Muscle of leg (tissue), 11 donors: ENCODE measurements around the gene CD226. TPM values are rescaled to one million over a fixed set of nuclear protein-coding genes. Genes with fewer than 3 reads are reported as not detected.
"Not testable (repeated sequence)": the region's sequence is repeated elsewhere in the genome, so short reads cannot be mapped to it uniquely, and the experiment has no call there.

Experiments used
- DNase-seq: peaks from one replicate; pipeline ENCODE4 v3.0.0; 2013
- H3K27ac ChIP-seq: one replicate; pipeline ENCODE4 v1.5.1; 2013; ENCODE audit warnings: mild to moderate bottlenecking, low read length, control low read depth
- H3K27me3 ChIP-seq: one replicate; pipeline ENCODE4 v1.6.1; 2013; ENCODE audit warnings: low read length; ENCODE audit not compliant: control insufficient read depth, insufficient read depth
- H3K36me3 ChIP-seq: one replicate; pipeline ENCODE4 v1.6.1; 2013; ENCODE audit warnings: low read length; ENCODE audit not compliant: control insufficient read depth, insufficient read depth
- H3K4me1 ChIP-seq: one replicate; pipeline ENCODE4 v1.6.1; 2013; ENCODE audit warnings: low read length; ENCODE audit not compliant: control insufficient read depth, insufficient read depth
- H3K4me3 ChIP-seq: one replicate; pipeline ENCODE4 v1.5.1; 2013; ENCODE audit warnings: low read length, control low read depth
- H3K9me3 ChIP-seq: replicated peaks from 2 replicates; pipeline ENCODE4 v1.6.1; 2013; ENCODE audit warnings: low read depth, low read length; ENCODE audit not compliant: control insufficient read depth
- WGBS: methylation state at CpG from one replicate; pipeline ENCODE4 v1.1.5; 2013; ENCODE audit warnings: missing lambda C conversion rate; ENCODE audit not compliant: insufficient coverage; 5-methylcytosine and 5-hydroxymethylcytosine counted together
- polyA plus RNA-seq, 8 donors: library from polyadenylated mRNA; unstranded; fragments of 120-200 nt; gene quantifications; one replicate each; pipeline versions ENCODE4 v1.2.1 to v1.2.3, GENCODE V29; 2013; ENCODE audit warnings: inconsistent platforms in 1 of 8, low replicate concordance in 1 of 8; ENCODE audit not compliant: insufficient read length in 8 of 8, insufficient read depth in 1 of 8
- total RNA-seq: library from RNA; stranded (reverse); fragments of 120-200 nt; gene quantifications from one replicate; pipeline ENCODE4 v1.2.4, GENCODE V29; 2013

Gene CD226
- total and polyA plus RNA-seq, 9 donors: 0.20 to 1.0 (median 0.53) TPM

DNA sequence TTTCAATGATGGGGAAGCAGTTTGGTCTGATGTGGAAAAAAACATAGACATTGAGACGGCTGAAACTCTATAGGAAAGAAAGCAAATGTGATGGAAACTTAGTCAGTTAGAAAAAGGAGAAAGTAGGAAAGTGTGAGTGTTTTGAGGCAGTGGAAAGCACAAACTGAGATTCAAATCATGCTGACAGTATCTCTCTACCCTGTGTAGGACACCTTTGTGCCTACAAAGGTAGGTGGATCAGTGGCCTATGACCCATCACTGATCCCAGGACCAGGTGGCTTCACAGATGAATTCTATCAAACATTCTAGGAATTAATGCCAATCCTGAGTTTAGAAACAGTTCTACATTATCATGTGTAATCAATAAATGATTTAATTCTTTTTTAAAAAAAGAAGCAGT is 57.1 kb downstream of the CD226 start:
- no peak overlapping the region for H3K27ac ChIP-seq
- no peak for DNase-seq
- H3K4me1 ChIP-seq: no peaks in the 10 kb centered on the region
- H3K9me3 ChIP-seq: no peaks in the 10 kb centered on the region
- no peaks in the 10 kb centered on the region for H3K36me3 ChIP-seq
- no peaks in the 10 kb centered on the region for H3K27me3 ChIP-seq
- H3K4me3 ChIP-seq: no peak overlapping the region
- 100% methylated on average over 1 of the region's 1 CpG for WGBS

GRCh38 chr18:69889009-69889408 is 58.7 kb downstream of the CD226 start:
- DNase-seq: no peak
- no CpG with 5 or more reads among the region's 4 CpGs for WGBS
- H3K4me3 ChIP-seq: no peak overlapping the region

DNA sequence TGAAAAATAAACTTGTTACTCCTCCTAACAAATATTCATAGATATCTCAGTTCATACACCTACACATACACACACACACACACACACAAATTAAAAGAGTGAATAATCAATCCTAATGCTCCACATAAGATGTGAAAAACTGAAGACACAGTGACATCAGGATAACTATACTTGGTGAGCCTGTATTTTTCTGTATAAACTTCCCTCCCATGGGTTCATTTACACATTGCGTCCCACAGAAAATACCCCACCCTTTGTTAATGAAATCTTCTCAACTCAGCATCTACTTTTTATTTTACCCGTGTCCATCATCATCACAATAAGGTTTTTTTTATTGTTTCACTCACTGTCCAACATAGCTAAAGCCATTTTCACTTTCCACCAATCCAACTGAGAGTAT is 60.4 kb downstream of the CD226 start:
- Histone ChIP-seq H3K27ac (no peak overlapping the region), H3K4me1 (no peaks in the 10 kb centered on the region), H3K4me3 (no peak overlapping the region), H3K27me3 (no peaks in the 10 kb centered on the region), H3K36me3 (no peaks in the 10 kb centered on the region), H3K9me3 (no peaks in the 10 kb centered on the region)
- WGBS: 75% methylated on average over 1 of the region's 2 CpGs
- DNase-seq: no peak

More at GRCh38 chr18:69889009-69889408, 58.7 kb downstream of the CD226 start:
- no peak overlapping the region for H3K27ac ChIP-seq
- H3K4me1 ChIP-seq: no peaks in the 10 kb centered on the region
- H3K9me3 ChIP-seq: no peaks in the 10 kb centered on the region
- no peaks in the 10 kb centered on the region for H3K27me3 ChIP-seq
- no peaks in the 10 kb centered on the region for H3K36me3 ChIP-seq

- H3K4me1 ChIP-seq: no peaks in the 10 kb centered on the region
- 95% methylated on average over 10 of the region's 20 CpGs for WGBS
- no peak for DNase-seq
These were observed 61.7 kb downstream of the CD226 start for GRCh38 chr18:69885841-69886531.

DNA sequence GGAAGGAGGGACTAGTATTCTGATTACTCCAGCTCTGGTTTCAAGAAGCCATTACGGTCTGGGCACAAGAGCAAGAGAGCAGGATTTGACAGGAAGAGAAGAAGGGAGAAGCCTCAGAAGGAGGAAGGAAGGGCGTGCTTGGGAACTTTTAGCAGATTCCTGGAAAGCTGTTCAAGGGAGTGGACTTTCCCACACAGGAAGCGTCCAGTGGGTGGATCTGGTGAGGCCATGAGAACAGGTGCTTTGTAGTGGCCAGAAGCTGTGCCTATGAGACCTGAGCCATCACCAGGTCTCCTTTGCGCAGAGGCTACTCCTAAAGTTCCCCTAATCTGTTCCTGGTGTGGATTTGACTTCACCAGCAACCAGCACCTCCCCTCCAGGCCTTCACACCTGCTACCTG is 62.3 kb downstream of the CD226 start:
- no peaks in the 10 kb centered on the region for H3K36me3 ChIP-seq
- DNase-seq: no peak
- H3K4me1 ChIP-seq: no peaks in the 10 kb centered on the region
- WGBS: 72% methylated on average over 3 of the region's 4 CpGs
- no peak overlapping the region for H3K4me3 ChIP-seq
- no peak overlapping the region for H3K27ac ChIP-seq
- no peaks in the 10 kb centered on the region for H3K9me3 ChIP-seq
- no peaks in the 10 kb centered on the region for H3K27me3 ChIP-seq

More at GRCh38 chr18:69885841-69886531, 61.7 kb downstream of the CD226 start:
- no peaks in the 10 kb centered on the region for H3K27me3 ChIP-seq
- H3K4me3 ChIP-seq: no peak overlapping the region
- no peaks in the 10 kb centered on the region for H3K36me3 ChIP-seq
- H3K27ac ChIP-seq: no peak overlapping the region
- H3K9me3 ChIP-seq: no peaks in the 10 kb centered on the region

DNA sequence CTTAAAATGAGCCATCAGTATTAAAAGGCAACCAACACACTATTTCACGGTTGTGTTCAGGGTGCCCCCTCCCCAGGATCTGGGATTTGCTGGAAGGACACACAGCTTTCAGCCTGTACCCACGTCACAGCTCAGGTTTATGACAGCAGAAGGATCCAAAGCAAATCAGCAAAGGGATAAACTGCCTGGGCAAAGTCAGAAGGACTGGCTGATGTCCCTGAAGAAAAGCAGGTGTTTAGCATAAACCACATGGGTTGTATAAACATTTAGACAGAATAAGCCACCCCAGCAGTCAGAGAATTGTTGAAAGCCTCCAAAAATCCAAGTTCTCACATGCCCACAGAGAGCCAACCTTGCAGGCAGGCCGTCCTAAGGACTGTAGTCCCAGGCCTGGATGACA is 63.9 kb downstream of the CD226 start:
- no peaks in the 10 kb centered on the region for H3K27me3 ChIP-seq
- H3K36me3 ChIP-seq: no peaks in the 10 kb centered on the region
- no peak for DNase-seq
- 52% methylated on average over 2 of the region's 3 CpGs for WGBS
- no peaks in the 10 kb centered on the region for H3K4me1 ChIP-seq
- no peaks in the 10 kb centered on the region for H3K9me3 ChIP-seq
- no peak overlapping the region for H3K4me3 ChIP-seq
- no peak overlapping the region for H3K27ac ChIP-seq

DNA sequence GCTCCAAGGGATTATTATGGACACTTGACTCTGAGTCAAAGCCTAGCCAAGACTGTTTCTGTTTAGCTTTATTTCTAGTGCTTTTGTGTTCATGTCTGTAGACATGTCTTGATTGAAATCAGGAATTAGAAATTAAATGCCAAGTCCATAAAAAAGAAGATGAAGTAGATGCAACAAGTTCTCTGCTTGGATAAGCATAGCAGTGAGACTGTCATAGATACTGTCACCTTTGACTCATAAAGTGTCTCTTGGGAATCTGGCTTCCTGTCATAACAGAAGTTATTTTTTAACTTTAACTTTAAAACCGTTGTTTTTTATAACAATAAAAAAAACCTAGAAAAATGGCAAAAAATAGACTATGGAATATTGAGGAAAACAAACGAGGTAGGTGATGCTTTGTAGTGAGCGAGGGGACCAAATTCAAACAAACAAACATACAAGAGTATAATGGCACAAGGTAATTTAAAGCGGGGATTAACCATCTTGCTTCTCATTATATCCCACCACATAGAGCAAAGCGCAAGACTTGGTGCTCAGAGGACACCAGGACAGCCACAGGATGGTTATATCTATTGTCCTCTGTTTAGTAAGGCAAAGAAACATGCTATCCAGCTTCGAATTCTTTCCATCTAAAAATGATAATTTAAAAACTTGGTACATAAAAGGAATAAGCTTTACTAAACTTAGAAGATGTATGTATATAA is 64.6 kb downstream of the CD226 start:
- no peaks in the 10 kb centered on the region for H3K9me3 ChIP-seq
- H3K36me3 ChIP-seq: no peaks in the 10 kb centered on the region
- no peak overlapping the region for H3K4me3 ChIP-seq
- H3K4me1 ChIP-seq: no peaks in the 10 kb centered on the region
- no peaks in the 10 kb centered on the region for H3K27me3 ChIP-seq
- DNase-seq: peak; percentile 6
- no peak overlapping the region for H3K27ac ChIP-seq
- WGBS: no CpG with 5 or more reads among the region's 6 CpGs

DNA sequence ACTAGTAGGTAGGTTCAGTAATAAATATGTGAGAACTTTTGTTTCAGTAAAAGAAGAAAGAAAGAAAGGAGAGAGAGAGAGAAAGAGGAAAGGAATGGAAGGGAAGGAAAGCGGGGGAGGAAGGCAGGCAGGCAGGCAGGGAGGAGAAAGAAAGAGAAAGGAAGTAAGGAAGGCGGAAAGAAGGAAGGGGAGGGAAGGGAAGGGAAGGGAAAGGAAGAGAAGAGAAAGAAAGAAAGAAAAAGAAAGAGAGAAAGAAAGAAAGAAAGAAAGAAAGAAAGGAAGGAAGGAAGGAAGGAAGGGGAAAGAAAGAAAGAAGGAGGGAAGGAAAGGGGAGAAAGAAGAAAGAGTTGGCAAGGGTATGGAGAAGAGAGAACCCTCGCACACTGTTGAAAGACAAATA is 67.6 kb downstream of the CD226 start:
- Histone ChIP-seq H3K4me1 (no peaks in the 10 kb centered on the region), H3K27ac (no peak overlapping the region), H3K27me3 (no peaks in the 10 kb centered on the region), H3K4me3 (no peak overlapping the region), H3K36me3 (no peaks in the 10 kb centered on the region), H3K9me3 (no peaks in the 10 kb centered on the region)
- no peak for DNase-seq
- 97% methylated on average over 2 of the region's 3 CpGs for WGBS

GRCh38 chr18:69879051-69879450 is 68.6 kb downstream of the CD226 start:
- not testable (repeated sequence) for H3K27me3 ChIP-seq, H3K9me3 ChIP-seq, H3K27ac ChIP-seq, DNase-seq, H3K4me3 ChIP-seq, H3K4me1 ChIP-seq, H3K36me3 ChIP-seq
- WGBS: no CpG with 5 or more reads among the region's 3 CpGs

DNA sequence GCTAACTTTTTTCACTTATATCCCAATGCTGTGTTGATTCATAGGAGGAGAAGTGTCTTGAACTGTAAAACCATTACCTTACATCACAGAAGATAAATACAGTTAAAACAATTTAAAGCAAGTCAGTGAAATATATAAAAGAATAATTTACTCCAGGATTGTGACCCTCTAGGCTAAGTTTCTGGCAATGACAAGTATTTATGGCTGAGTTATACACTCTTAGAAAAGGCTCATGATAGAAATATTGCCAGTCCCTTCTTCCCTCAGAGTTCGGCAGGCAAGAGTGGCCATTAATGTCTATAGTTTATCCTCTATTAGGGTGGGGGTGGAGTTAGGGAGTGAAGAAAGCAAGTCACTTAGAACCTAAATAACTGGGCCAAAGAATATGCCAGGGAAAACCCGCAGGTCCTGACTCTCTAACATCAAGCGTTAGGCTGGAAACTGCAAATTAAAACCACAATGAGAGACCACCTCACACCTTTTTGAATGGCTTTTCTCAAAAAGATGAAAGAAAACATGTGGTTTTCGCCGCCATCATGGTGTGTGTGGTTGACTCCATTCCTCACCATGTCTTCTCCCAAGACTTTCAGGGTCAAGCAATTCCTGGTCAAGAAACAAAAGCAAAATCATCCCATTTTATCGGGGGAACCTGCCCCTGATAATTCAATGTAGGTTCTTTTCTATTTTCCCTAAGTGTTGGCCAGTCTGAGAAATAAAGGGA is 69.3 kb downstream of the CD226 start:
- WGBS: 60% methylated on average over 1 of the region's 6 CpGs
- H3K36me3 ChIP-seq: no peaks in the 10 kb centered on the region
- H3K4me3 ChIP-seq: no peak overlapping the region
- no peak overlapping the region for H3K27ac ChIP-seq
- H3K9me3 ChIP-seq: no peaks in the 10 kb centered on the region
- no peaks in the 10 kb centered on the region for H3K4me1 ChIP-seq
- no peaks in the 10 kb centered on the region for H3K27me3 ChIP-seq
- no peak for DNase-seq
